Subcutaneous abdominal adipose tissue (tissue), 5 donors: ENCODE measurements around the gene ATP5MC2.
A peak's percentile ranks its signal among the peaks of the same experiment; 100 is the strongest.

ENCODE experiments used
- H3K27ac ChIP-seq: one replicate; pipeline ENCODE4 v1.7.0; 2013; ENCODE audit warnings: low read depth, mild to moderate bottlenecking, inconsistent platforms, low read length, moderate library complexity
- H3K27me3 ChIP-seq, 5 donors: one replicate each; pipeline ENCODE4 v1.7.0; 2013; ENCODE audit warnings: low read length in 5 of 5, inconsistent platforms in 1 of 5; ENCODE audit not compliant: control insufficient read depth in 5 of 5, insufficient read depth in 4 of 5
- H3K36me3 ChIP-seq, 5 donors: one replicate each; pipeline ENCODE4 v1.7.0; 2013; ENCODE audit warnings: low read length in 5 of 5; ENCODE audit not compliant: control insufficient read depth in 5 of 5, insufficient read depth in 5 of 5
- H3K4me1 ChIP-seq, 5 donors: one replicate each; pipeline ENCODE4 v1.7.0; 2013; ENCODE audit warnings: low read length in 5 of 5, mild to moderate bottlenecking in 3 of 5, moderate library complexity in 1 of 5; ENCODE audit not compliant: control insufficient read depth in 5 of 5, insufficient read depth in 5 of 5
- H3K4me3 ChIP-seq, 5 donors: one replicate each; pipeline ENCODE4 v1.7.0; 2013; ENCODE audit warnings: low read length in 5 of 5, low read depth in 1 of 5
- H3K9ac ChIP-seq, 5 donors: one replicate each; pipeline ENCODE4 v1.7.0; 2013; ENCODE audit warnings: low read length in 5 of 5, mild to moderate bottlenecking in 4 of 5, moderate library complexity in 3 of 5
- H3K9me3 ChIP-seq, 5 donors: one replicate each; pipeline ENCODE4 v1.7.0; 2013; ENCODE audit warnings: low read length in 5 of 5; ENCODE audit not compliant: control insufficient read depth in 5 of 5
- donor health status: healthy.
- donor health status: healthy.
- donor health status: healthy.
- donor health status: healthy.
- donor health status: healthy.

The ATP5MC2 gene

GRCh38 chr12:53623548-53624385, 52.1 kb downstream of the ATP5MC2 start:
- Histone ChIP-seq H3K27ac (peak overlapping the region; percentile 82), H3K9me3 (no peaks in the 10 kb centered on the region), H3K4me3 (peak overlapping the region; percentile 68 to 95 (median 93)), H3K4me1 (peaks cover 9 to 50% (median 44%) of the 10 kb centered on the region in 5 donors), H3K36me3 (no peaks in the 10 kb centered on the region), H3K9ac (peak overlapping the region in 4 of 5 donors; percentile 85 to 98 (median 96)), H3K27me3 (no peaks in the 10 kb centered on the region)

GRCh38 chr12:53622724-53623123, 53.2 kb downstream of the ATP5MC2 start:
- H3K4me1 ChIP-seq, result peaks cover 9 to 60% (median 54%) of the 10 kb centered on the region in 5 donors
- no peaks in the 10 kb centered on the region for H3K27me3 ChIP-seq
- H3K36me3 ChIP-seq, result no peaks in the 10 kb centered on the region
- peak overlapping the region; percentile 82 for H3K27ac ChIP-seq
- no peak overlapping the region for H3K4me3 ChIP-seq
- H3K9ac ChIP-seq, result peak overlapping the region in 2 of 5 donors; percentile 44 to 67
- H3K9me3 ChIP-seq, result no peaks in the 10 kb centered on the region

DNA sequence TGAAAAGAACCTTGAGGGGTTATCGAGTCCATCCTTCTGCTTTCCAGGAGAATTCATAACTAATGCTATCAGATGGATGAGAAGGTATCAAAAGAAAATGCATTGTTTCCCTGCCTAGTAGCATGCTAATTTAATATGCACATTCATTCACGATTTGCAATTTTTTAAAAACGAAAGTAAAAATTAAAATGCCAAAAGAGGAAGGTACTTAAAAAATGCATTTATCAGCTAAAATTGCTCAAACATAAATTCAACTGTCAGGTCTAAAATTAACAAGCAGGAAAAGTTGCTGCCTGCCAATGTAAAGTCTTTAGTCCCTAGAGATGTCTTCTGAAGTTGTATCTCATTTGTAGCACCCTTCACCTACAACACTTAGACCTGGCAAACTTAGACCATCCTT, 57.6 kb downstream of the ATP5MC2 start:
- H3K27ac ChIP-seq, result peak overlapping the region; percentile 75
- H3K27me3 ChIP-seq, result no peaks in the 10 kb centered on the region
- H3K4me3 ChIP-seq, result peak overlapping the region; percentile 26 to 61 (median 57)
- peak overlapping the region; percentile 16 to 64 (median 53) for H3K9ac ChIP-seq
- peaks cover 0 to 3% (median 0%) of the 10 kb centered on the region in 5 donors for H3K36me3 ChIP-seq
- no peaks in the 10 kb centered on the region for H3K9me3 ChIP-seq
- H3K4me1 ChIP-seq, result peaks cover 5 to 55% (median 51%) of the 10 kb centered on the region in 5 donors

GRCh38 chr12:53617700-53618099, 58.2 kb downstream of the ATP5MC2 start:
- peak overlapping the region; percentile 16 to 64 (median 53) for H3K9ac ChIP-seq
- peak overlapping the region in 4 of 5 donors; percentile 26 to 61 (median 52) for H3K4me3 ChIP-seq
- peaks cover 3 to 54% (median 50%) of the 10 kb centered on the region in 5 donors for H3K4me1 ChIP-seq
- H3K36me3 ChIP-seq, result peaks cover 0 to 3% (median 0%) of the 10 kb centered on the region in 5 donors
- H3K27me3 ChIP-seq, result no peaks in the 10 kb centered on the region
- H3K27ac ChIP-seq, result peak overlapping the region; percentile 75
- H3K9me3 ChIP-seq, result no peaks in the 10 kb centered on the region

GRCh38 chr12:53616950-53617349, 58.9 kb downstream of the ATP5MC2 start:
- peaks cover 3 to 52% (median 48%) of the 10 kb centered on the region in 5 donors for H3K4me1 ChIP-seq
- no peak overlapping the region for H3K4me3 ChIP-seq
- H3K27ac ChIP-seq, result peak overlapping the region; percentile 50
- H3K36me3 ChIP-seq, result peaks cover 0 to 5% (median 0%) of the 10 kb centered on the region in 5 donors
- H3K27me3 ChIP-seq, result no peaks in the 10 kb centered on the region
- no peaks in the 10 kb centered on the region for H3K9me3 ChIP-seq
- H3K9ac ChIP-seq, result no peak overlapping the region
